Measurements from ENCODE around the gene TCL1B. TPM values are rescaled to one million over a fixed set of nuclear protein-coding genes. Genes with fewer than 3 reads are reported as not detected.

Gene TCL1B
- polyA plus RNA-seq, 2 of the 4 experiments (the other 2 are of a cell fraction), result not detected

GRCh38 chr14:95698287-95698686 is 12.1 kb downstream of the TCL1B start:
- POLR2A ChIA-PET, result no interaction called here
- no peak for ATAC-seq
- Histone ChIP-seq H3K27ac (no peak overlapping the region), H3K4me1 (no peaks in the 10 kb centered on the region), H3K9me3 (no peaks in the 10 kb centered on the region), H3K4me3 (no peak overlapping the region), H3K4me2 (no peak overlapping the region)
- no peak for DNase-seq (ENCODE audit: low read depth in 1 of 2, low spot score in 1 of 2)
- TF ChIP-seq HOXA7 (CRISPR knock-in tag; IDR thresholded peaks at IDR 0.05), result no peak
- no peak for TF ChIP-seq HDAC2 (IDR thresholded peaks at IDR 0.05)
- TF ChIP-seq MAX (IDR thresholded peaks at IDR 0.05), result no peak
- no peak for TF ChIP-seq NFE2L2 (conservative IDR thresholded peaks at IDR 0.05; ENCODE audit: low read length)
- TF ChIP-seq CHD2 (IDR thresholded peaks at IDR 0.05; ENCODE audit: low read length, partially characterized antibody), result no peak
- TF ChIP-seq HES2 (IDR thresholded peaks at IDR 0.05), result no peak
- TF ChIP-seq RAD21 (conservative IDR thresholded peaks at IDR 0.05 in 1 of 2, IDR thresholded peaks at IDR 0.05 in 1 of 2), result no peak
- no peak for TF ChIP-seq CEBPB (IDR thresholded peaks at IDR 0.05)
- no peak for TF ChIP-seq SREBF2 (IDR thresholded peaks at IDR 0.05)
- TF ChIP-seq PBX3 (IDR thresholded peaks at IDR 0.05), result no peak
- TF ChIP-seq REST (IDR thresholded peaks at IDR 0.05), result no peak
- FAIRE-seq, result no peak
- CTCF ChIA-PET, result no interaction called here

- TF ChIP-seq HMGXB4 (CRISPR knock-in tag; IDR thresholded peaks at IDR 0.05; ENCODE audit: borderline replicate concordance), result no peak
- no peak for TF ChIP-seq ZSCAN20 (CRISPR knock-in tag; IDR thresholded peaks at IDR 0.05)
- no peak for TF ChIP-seq FOSL2 (IDR thresholded peaks at IDR 0.05)
- TF ChIP-seq FOSL2 (CRISPR knock-in tag; IDR thresholded peaks at IDR 0.05), result no peak
- H3K27ac ChIP-seq, result no peak overlapping the region
- H3K9me3 ChIP-seq, result no peaks in the 10 kb centered on the region
- H3K4me1 ChIP-seq, result no peaks in the 10 kb centered on the region
- FAIRE-seq (no peak), DNase-seq (ENCODE audit: low read depth in 1 of 2, low spot score in 1 of 2) (no peak), ATAC-seq (no peak)
- ChIA-PET CTCF (no interaction called here), POLR2A (no interaction called here)
- WGBS (ENCODE audit: missing lambda C conversion rate), result 25% methylated on average over 5 of the region's 5 CpGs
- no peak overlapping the region for H3K4me3 ChIP-seq
- no peak overlapping the region for H3K4me2 ChIP-seq
Observed at GRCh38 chr14:95699412-95699811, 13.2 kb downstream of the TCL1B start.

- DNase-seq (ENCODE audit: low read depth in 1 of 2, low spot score in 1 of 2), result no peak
- TF ChIP-seq MYC (IDR thresholded peaks at IDR 0.05; ENCODE audit: borderline replicate concordance, low read length) (no peak), TP53 (CRISPR knock-in tag; IDR thresholded peaks at IDR 0.05) (no peak), JUN (IDR thresholded peaks at IDR 0.05) (no peak), EP300 (IDR thresholded peaks at IDR 0.05) (no peak), HOXB5 (CRISPR knock-in tag; IDR thresholded peaks at IDR 0.05) (no peak), RNF2 (IDR thresholded peaks at IDR 0.05; ENCODE audit: borderline replicate concordance, low read depth) (no peak), HEYL (CRISPR knock-in tag; IDR thresholded peaks at IDR 0.05) (no peak), FOSB (CRISPR knock-in tag; IDR thresholded peaks at IDR 0.05) (no peak), ZFP36 (IDR thresholded peaks at IDR 0.05; ENCODE audit: borderline replicate concordance, partially characterized antibody) (no peak), RFX5 (IDR thresholded peaks at IDR 0.05) (no peak), ZNF302 (CRISPR knock-in tag; IDR thresholded peaks at IDR 0.05) (no peak), ZC3H11A (IDR thresholded peaks at IDR 0.05) (no peak), RAD21 (conservative IDR thresholded peaks at IDR 0.05 in 1 of 2, IDR thresholded peaks at IDR 0.05 in 1 of 2) (no peak), CEBPB (IDR thresholded peaks at IDR 0.05) (no peak), POLR2A (IDR thresholded peaks at IDR 0.05; ENCODE audit: low read length) (no peak)
Observed at GRCh38 chr14:95700221-95700976, 14.2 kb downstream of the TCL1B start.

More at GRCh38 chr14:95700221-95700976, 14.2 kb downstream of the TCL1B start:
- Histone ChIP-seq H3K4me1 (no peaks in the 10 kb centered on the region), H3K4me3 (no peak overlapping the region), H3K27ac (no peak overlapping the region), H3K4me2 (no peak overlapping the region), H3K9me3 (no peaks in the 10 kb centered on the region)
- no peak for ATAC-seq
- WGBS (ENCODE audit: missing lambda C conversion rate), result 34% methylated on average over 5 of the region's 5 CpGs
- ChIA-PET POLR2A (no interaction called here), CTCF (no interaction called here)
- no peak for FAIRE-seq
